A549 (cell line): ENCODE data around the gene MCM8. TPM values are rescaled to one million over a fixed set of nuclear protein-coding genes. Genes with fewer than 3 reads are reported as not detected.
A peak's percentile ranks its signal among the peaks of the same experiment; 100 is the strongest.

Experiments
- ATAC-seq, 2 experiments: fragments of 200-7000 bp in 1 of 2; fragments of >200 bp in 1 of 2; cut with Nextera tagmentation in 1 of 2; cut with Tn5 transposase in 1 of 2; 3 replicates each; pipeline versions ENCODE4 v1.8.0 to v1.9.1; 2018 to 2020; ENCODE audit warnings: mild to moderate bottlenecking in 1 of 2, moderate library complexity in 1 of 2
- CTCF ChIA-PET: fragments of 300-600 bp; sonication (Branson Sonifier 250); formaldehyde crosslinking; extraction: SDS; loops from one replicate; lab custom pipeline; 2021; ENCODE audit warnings: antibody characterized with exemption, inconsistent platforms; lab: Yijun Ruan, JAX
- POLR2A ChIA-PET: fragments of 350-600 bp; formaldehyde crosslinking; extraction: SDS; loops from one replicate; lab custom pipeline; 2021; ENCODE audit warnings: antibody characterized with exemption, inconsistent platforms; lab: Yijun Ruan, JAX
- DNase-seq, 2 experiments: peaks; one replicate each; pipeline versions ENCODE4 v3.0.0 to v3.0.0-alpha.2; 2011 to 2016; ENCODE audit warnings: low read depth in 1 of 2, low spot score in 1 of 2
- FAIRE-seq: peaks from 2 replicates; lab custom pipeline; 2011; peaks lifted over from hg19 to GRCh38; lab: Jason Lieb, UNC
- H3K27ac ChIP-seq, 2 experiments: fragments of >200 bp; sonication (Bioruptor Twin); formaldehyde crosslinking; 3 replicates each; pipeline ENCODE4 v1.5.1; 2016 to 2017
- H3K4me1 ChIP-seq: fragments of >200 bp; sonication (Bioruptor Twin); formaldehyde crosslinking; 3 replicates; pipeline ENCODE4 v1.6.1; 2016
- H3K4me2 ChIP-seq: fragments of >200 bp; sonication (Bioruptor Twin); formaldehyde crosslinking; 3 replicates; pipeline ENCODE4 v1.6.1; 2016
- H3K4me3 ChIP-seq: fragments of >200 bp; sonication (Bioruptor Twin); formaldehyde crosslinking; 3 replicates; pipeline ENCODE4 v1.5.1; 2016
- H3K9me3 ChIP-seq: fragments of >200 bp; sonication (Bioruptor Twin); formaldehyde crosslinking; 3 replicates; pipeline ENCODE4 v1.6.1; 2016
- ATOH8 ChIP-seq: fragments of 250-450 bp; sonication (Bioruptor Pico); IDR thresholded peaks from 2 replicates; pipeline ENCODE4 v1.5.0; 2020; ENCODE audit warnings: low read depth, mild to moderate bottlenecking, moderate library complexity
- CBX2 ChIP-seq: fragments of 200-600 bp; sonication (generic); IDR thresholded peaks from 2 replicates; pipeline ENCODE4 v1.6.1; 2016; ENCODE audit warnings: low read depth, mild to moderate bottlenecking, borderline replicate concordance
- CEBPB ChIP-seq, 2 experiments: fragments of >200 bp in 1 of 2; sonication (Bioruptor Twin) in 1 of 2; formaldehyde crosslinking in 1 of 2; IDR thresholded peaks; 2 replicates each; pipeline ENCODE4 v1.6.1; 2012 to 2016
- CHD2 ChIP-seq: fragments of 150-350 bp; IDR thresholded peaks from 2 replicates; pipeline ENCODE4 v1.6.1; 2014; ENCODE audit warnings: low read length; ENCODE audit not compliant: partially characterized antibody
- EHMT2 ChIP-seq: fragments of 200-600 bp; sonication (generic); IDR thresholded peaks from 2 replicates; pipeline ENCODE4 v1.6.1; 2016; ENCODE audit warnings: antibody characterized with exemption, low read depth, mild to moderate bottlenecking, moderate library complexity
- EP300 ChIP-seq, 2 experiments: fragments of >200 bp; sonication (Bioruptor Twin); formaldehyde crosslinking; IDR thresholded peaks; 2 replicates in 1 of 2; 3 replicates in 1 of 2; pipeline ENCODE4 v1.6.1; 2016 to 2017
- FOSL2 ChIP-seq, 2 experiments: fragments of 450-650 bp in 1 of 2; fragments of >200 bp in 1 of 2; sonication (Bioruptor Twin) in 1 of 2; formaldehyde crosslinking; IDR thresholded peaks; 2 replicates each; pipeline versions ENCODE4 v1.5.0 to v1.6.1; 2016 to 2020; ENCODE audit warnings: mild to moderate bottlenecking in 1 of 2, moderate library complexity in 1 of 2
- HDAC2 ChIP-seq: fragments of 200-600 bp; sonication (generic); IDR thresholded peaks from 2 replicates; pipeline ENCODE4 v1.6.1; 2016
- HEYL ChIP-seq: fragments of 250-450 bp; sonication (Bioruptor Pico); IDR thresholded peaks from 2 replicates; pipeline ENCODE4 v1.8.0; 2021; ENCODE audit warnings: mild to moderate bottlenecking, moderate library complexity
- HOXA7 ChIP-seq: fragments of 250-450 bp; sonication (Bioruptor Pico); IDR thresholded peaks from 2 replicates; pipeline ENCODE4 v1.5.0; 2020; ENCODE audit warnings: mild to moderate bottlenecking, moderate library complexity
- HOXB13 ChIP-seq: fragments of 250-450 bp; sonication (Bioruptor Pico); IDR thresholded peaks from 2 replicates; pipeline ENCODE4 v1.5.0; 2020; ENCODE audit warnings: low read depth, mild to moderate bottlenecking, moderate library complexity
- JUNB ChIP-seq: fragments of >200 bp; sonication (Bioruptor Twin); formaldehyde crosslinking; IDR thresholded peaks from 2 replicates; pipeline ENCODE4 v1.6.1; 2016
- KDM5A ChIP-seq: fragments of 200-600 bp; sonication (generic); IDR thresholded peaks from 2 replicates; pipeline ENCODE4 v1.6.1; 2016; ENCODE audit warnings: antibody characterized with exemption, mild to moderate bottlenecking
- MAFK ChIP-seq: fragments of 450-650 bp; IDR thresholded peaks from 2 replicates; pipeline ENCODE4 v1.6.1; 2014; ENCODE audit not compliant: partially characterized antibody
- MAX ChIP-seq: IDR thresholded peaks from 2 replicates; pipeline ENCODE4 v1.6.1; 2012
- NFE2L2 ChIP-seq: fragments of 150-350 bp; conservative IDR thresholded peaks from 2 replicates; pipeline ENCODE4 v1.6.1; 2014; ENCODE audit warnings: low read length
- NPAS2 ChIP-seq: fragments of 250-450 bp; sonication (Bioruptor Pico); IDR thresholded peaks from 2 replicates; pipeline ENCODE4 v1.8.0; 2022; ENCODE audit warnings: mild to moderate bottlenecking, moderate library complexity, borderline replicate concordance
- RNF2 ChIP-seq: fragments of 200-600 bp; sonication (generic); IDR thresholded peaks from 2 replicates; pipeline ENCODE4 v1.6.1; 2016; ENCODE audit warnings: low read depth, mild to moderate bottlenecking, antibody characterized with exemption, moderate library complexity, borderline replicate concordance
- SMC3 ChIP-seq: fragments of >200 bp; sonication (Bioruptor Twin); formaldehyde crosslinking; IDR thresholded peaks from 3 replicates; pipeline ENCODE4 v1.6.1; 2018; ENCODE audit warnings: inconsistent platforms
- ZFP36 ChIP-seq: fragments of 450-650 bp; IDR thresholded peaks from 2 replicates; pipeline ENCODE4 v1.6.1; 2014; ENCODE audit warnings: borderline replicate concordance; ENCODE audit not compliant: partially characterized antibody
- ZSCAN20 ChIP-seq: fragments of 250-450 bp; sonication (Bioruptor Pico); IDR thresholded peaks from 2 replicates; pipeline ENCODE4 v1.8.0; 2022; ENCODE audit warnings: mild to moderate bottlenecking, moderate library complexity
- WGBS: methylation state at CpG from one replicate; pipeline ENCODE4 v1.1.6; 2017; ENCODE audit errors: missing lambda C conversion rate; 5-methylcytosine and 5-hydroxymethylcytosine counted together
- polyA plus RNA-seq, 4 experiments: library from polyadenylated mRNA; depleted of rRNA in 3 of 4; stranded (reverse); fragments of >200 nt; fragmentation: RNase III in 1 of 4; extraction: RNeasy Plus Mini Kit Qiagen cat#74134 plus additional on column Dnase treatment in 1 of 4; gene quantifications; 2 replicates in 3 of 4; 3 replicates in 1 of 4; pipeline ENCODE4 v1.2.3, GENCODE V29; 2011 to 2017
- TF ChIP-seq, protein P1 (sequence below): fragments of 450-650 bp; IDR thresholded peaks from 2 replicates; pipeline ENCODE4 v1.6.1; 2014; ENCODE audit warnings: antibody characterized with exemption
- TF ChIP-seq, protein P2 (sequence below): fragments of >200 bp; sonication (Bioruptor Twin); formaldehyde crosslinking; IDR thresholded peaks from 3 replicates; pipeline ENCODE4 v1.6.1; 2016

The MCM8 gene
- polyA plus RNA-seq, 2 of the 4 experiments (the other 2 are of a cell fraction) = 33.9 to 36.1 TPM

DNA sequence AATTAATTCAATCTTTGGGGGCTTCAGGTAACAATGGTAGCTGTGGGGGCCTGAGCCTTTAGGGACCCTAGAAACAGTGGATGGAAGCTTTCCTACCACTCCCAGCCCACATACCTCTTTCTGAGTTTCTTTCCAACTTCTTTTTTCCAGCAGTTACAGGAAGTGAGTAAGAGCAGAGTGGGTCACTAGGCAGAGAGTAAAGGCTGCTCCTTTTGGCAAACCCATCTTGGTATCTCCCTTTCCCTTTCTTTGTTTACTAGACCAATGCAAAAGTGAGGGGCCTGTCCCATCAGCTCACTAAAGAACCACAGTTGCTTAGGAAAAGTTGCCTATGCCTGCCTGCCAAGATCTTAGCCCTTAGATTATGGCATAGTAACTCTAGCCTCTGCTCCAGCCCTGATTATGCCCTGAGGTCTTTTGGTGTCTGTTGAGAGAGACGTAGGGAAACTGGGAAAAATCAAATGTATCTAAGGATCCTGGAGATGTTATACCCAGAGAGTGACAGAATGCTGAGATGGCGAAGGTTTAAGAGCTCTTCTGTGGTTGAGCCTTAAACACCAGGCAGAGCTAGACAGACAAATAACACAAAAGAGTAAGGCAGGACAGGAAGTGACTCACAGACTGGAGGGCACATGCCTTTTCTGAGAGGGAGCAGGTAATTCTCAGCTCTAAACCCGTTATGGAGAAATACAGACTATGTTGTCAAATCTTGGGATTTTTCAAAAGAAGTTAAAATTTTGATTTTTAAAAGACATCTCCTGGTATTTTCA is 31.4 kb upstream of the MCM8 start:
- 21% methylated on average over 3 of the region's 3 CpGs for WGBS
- Histone ChIP-seq H3K4me3 (no peak overlapping the region), H3K27ac (peak overlapping the region; percentile 50 to 64), H3K9me3 (no peaks in the 10 kb centered on the region), H3K4me2 (peak overlapping the region; percentile 51), H3K4me1 (peaks cover 17% of the 10 kb centered on the region)
- ATAC-seq = peak; percentile 78 to 82
- ChIA-PET CTCF (interaction anchor here (0.5 to 2.3 kb wide), 9 partner anchors 8 to 390 kb away, joined by 3 to 9 read pairs (median 5); no protein-coding TSS in a partner anchor), POLR2A (no interaction called here)
- FAIRE-seq = peak; percentile 91
- no peak for TF ChIP-seq KDM5A
- TF ChIP-seq FOSL2 (IDR thresholded peaks at IDR 0.05) = no peak
- peak; percentile 56 for TF ChIP-seq FOSL2 (CRISPR knock-in tag; IDR thresholded peaks at IDR 0.05)
- TF ChIP-seq MAX = peak; percentile 55
- no peak for TF ChIP-seq RNF2
- peak; percentile 14 for TF ChIP-seq MAFK
- DNase-seq = peak; percentile 51 to 56

- ChIA-PET CTCF (interaction anchor here (0.5 to 2.3 kb wide), 8 partner anchors 8 to 391 kb away, joined by 4 to 9 read pairs (median 5); no protein-coding TSS in a partner anchor), POLR2A (no interaction called here)
- no peak overlapping the region for H3K4me3 ChIP-seq
- peak overlapping the region; percentile 1 to 64; a peak in 4 of 6 replicates for H3K27ac ChIP-seq
- FAIRE-seq (peak; percentile 87), DNase-seq (no peak), ATAC-seq (peak in 1 of 2 experiments; percentile 28; a peak in 2 of 6 replicates)
- 79% methylated on average over 8 of the region's 8 CpGs for whole genome bisulfite sequencing
- H3K9me3 ChIP-seq = no peaks in the 10 kb centered on the region
- H3K4me1 ChIP-seq = peaks cover 17% of the 10 kb centered on the region
- peak overlapping the region; percentile 51 for H3K4me2 ChIP-seq
- no peak for TF ChIP-seq HEYL (CRISPR knock-in tag)
- TF ChIP-seq, protein P1, sequence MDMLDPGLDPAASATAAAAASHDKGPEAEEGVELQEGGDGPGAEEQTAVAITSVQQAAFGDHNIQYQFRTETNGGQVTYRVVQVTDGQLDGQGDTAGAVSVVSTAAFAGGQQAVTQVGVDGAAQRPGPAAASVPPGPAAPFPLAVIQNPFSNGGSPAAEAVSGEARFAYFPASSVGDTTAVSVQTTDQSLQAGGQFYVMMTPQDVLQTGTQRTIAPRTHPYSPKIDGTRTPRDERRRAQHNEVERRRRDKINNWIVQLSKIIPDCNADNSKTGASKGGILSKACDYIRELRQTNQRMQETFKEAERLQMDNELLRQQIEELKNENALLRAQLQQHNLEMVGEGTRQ = no peak
Observed at GRCh38 chr20:5919626-5920544, 30.6 kb upstream of the MCM8 start.

- CTCF ChIA-PET = interaction anchor here (2.3 kb wide), 1 partner anchor 12 kb away, joined by 9 read pairs; no protein-coding TSS in a partner anchor
- no peak for TF ChIP-seq EP300 (IDR thresholded peaks at IDR 0.05)
- no peak for TF ChIP-seq EHMT2
- TF ChIP-seq JUNB = no peak
- TF ChIP-seq, all 56 proteins: peak for 0
- Histone ChIP-seq H3K27ac (no peak overlapping the region; a peak in 2 of 6 replicates), H3K4me2 (no peak overlapping the region), H3K4me3 (no peak overlapping the region), H3K4me1 (peaks cover 17% of the 10 kb centered on the region), H3K9me3 (no peaks in the 10 kb centered on the region)
- FAIRE-seq (no peak), ATAC-seq (no peak), DNase-seq (no peak)
- POLR2A ChIA-PET = no interaction called here
- WGBS = 23% methylated on average over 1 of the region's 1 CpG
Observed at GRCh38 chr20:5920581-5920980, 29.9 kb upstream of the MCM8 start.

DNA sequence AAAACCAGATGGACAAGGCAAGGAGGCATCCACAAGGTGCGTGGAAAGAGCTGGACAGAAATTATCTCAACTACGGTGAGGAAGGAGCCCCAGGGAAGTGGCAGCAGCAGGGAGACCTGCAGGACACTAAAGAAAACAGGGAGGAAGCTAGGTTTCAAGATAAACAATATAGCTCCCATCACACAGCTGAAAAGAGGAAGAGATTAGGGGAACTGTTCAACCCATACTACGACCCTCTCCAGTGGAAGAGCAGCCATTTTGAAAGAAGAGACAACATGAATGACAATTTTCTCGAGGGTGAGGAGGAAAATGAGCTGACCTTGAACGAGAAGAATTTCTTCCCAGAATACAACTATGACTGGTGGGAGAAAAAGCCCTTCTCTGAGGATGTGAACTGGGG is 27.0 kb upstream of the MCM8 start:
- CTCF ChIA-PET = interaction anchor here (0.5 to 4.9 kb wide), 3 partner anchors 10 to 394 kb away, joined by 3 to 26 read pairs (median 8); no protein-coding TSS in a partner anchor
- H3K4me2 ChIP-seq = no peak overlapping the region
- H3K4me3 ChIP-seq = no peak overlapping the region
- POLR2A ChIA-PET = no interaction called here
- FAIRE-seq (no peak), ATAC-seq (no peak), DNase-seq (no peak)
- TF ChIP-seq CBX2 (no peak), HOXB13 (CRISPR knock-in tag) (no peak), HOXA7 (CRISPR knock-in tag) (no peak), ATOH8 (no peak), SMC3 (no peak), CEBPB (IDR thresholded peaks at IDR 0.05) (no peak), RNF2 (no peak), NFE2L2 (no peak), HDAC2 (no peak), EHMT2 (no peak), ZSCAN20 (CRISPR knock-in tag) (no peak), NPAS2 (CRISPR knock-in tag) (no peak), MAX (no peak), ZFP36 (no peak), CHD2 (no peak)
- TF ChIP-seq, protein P2, sequence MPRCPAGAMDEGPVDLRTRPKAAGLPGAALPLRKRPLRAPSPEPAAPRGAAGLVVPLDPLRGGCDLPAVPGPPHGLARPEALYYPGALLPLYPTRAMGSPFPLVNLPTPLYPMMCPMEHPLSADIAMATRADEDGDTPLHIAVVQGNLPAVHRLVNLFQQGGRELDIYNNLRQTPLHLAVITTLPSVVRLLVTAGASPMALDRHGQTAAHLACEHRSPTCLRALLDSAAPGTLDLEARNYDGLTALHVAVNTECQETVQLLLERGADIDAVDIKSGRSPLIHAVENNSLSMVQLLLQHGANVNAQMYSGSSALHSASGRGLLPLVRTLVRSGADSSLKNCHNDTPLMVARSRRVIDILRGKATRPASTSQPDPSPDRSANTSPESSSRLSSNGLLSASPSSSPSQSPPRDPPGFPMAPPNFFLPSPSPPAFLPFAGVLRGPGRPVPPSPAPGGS = no peak
- WGBS = 47% methylated on average over 5 of the region's 5 CpGs
- H3K4me1 ChIP-seq = peaks cover 17% of the 10 kb centered on the region
- no peaks in the 10 kb centered on the region for H3K9me3 ChIP-seq
- no peak overlapping the region for H3K27ac ChIP-seq
